ENCODE data around the gene HUS1B.
A peak's percentile ranks its signal among the peaks of the same experiment; 100 is the strongest.
"Not testable (repeated sequence)": the region's sequence is repeated elsewhere in the genome, so short reads cannot be mapped to it uniquely, and the experiment has no call there.

HUS1B gene

DNA sequence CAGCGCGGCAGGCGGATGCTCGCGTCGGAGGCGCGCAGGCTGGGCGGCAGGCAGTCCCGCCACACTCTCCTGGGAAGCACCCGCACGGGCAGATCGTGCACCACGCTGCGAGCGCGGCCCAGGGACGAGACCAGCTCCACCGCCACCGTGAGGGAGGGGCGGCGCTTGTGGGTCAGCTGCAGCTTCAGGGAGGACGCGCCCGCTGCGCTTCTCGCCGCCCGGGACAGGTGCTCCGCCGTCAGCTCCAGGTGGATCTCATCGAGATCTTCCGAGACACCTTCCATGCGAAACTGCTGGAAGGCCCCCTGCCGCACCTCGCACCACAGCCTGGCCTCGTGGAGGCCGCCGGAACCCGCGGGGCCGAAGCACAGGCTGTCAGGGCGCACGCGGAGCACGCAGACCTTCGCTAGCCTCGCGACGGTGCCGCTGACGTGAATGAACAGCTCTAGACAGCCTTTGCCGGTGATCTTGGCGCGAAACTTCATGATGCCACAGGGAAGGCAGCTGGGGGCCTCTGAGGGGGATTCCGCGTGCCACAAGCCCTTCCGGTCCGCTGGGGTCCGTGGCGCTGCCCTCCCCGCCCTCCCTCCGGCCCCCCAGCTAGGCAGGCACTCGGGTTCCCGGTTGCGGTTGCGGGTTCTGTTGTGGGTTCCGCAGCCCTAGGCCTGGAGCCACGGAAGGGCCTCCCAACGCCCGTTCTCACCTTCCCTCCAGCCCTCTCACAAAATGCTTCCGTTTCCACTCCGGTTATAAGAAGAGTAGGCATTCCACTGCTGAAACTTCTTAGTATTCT is at the start of gene HUS1B:
Gene HUS1B, minus strand, starts transcription at position 641 of the 793 bp plus-strand sequence. Its CDS starts 156 bp downstream, at position 485.
- no peak for DNase-seq

DNA sequence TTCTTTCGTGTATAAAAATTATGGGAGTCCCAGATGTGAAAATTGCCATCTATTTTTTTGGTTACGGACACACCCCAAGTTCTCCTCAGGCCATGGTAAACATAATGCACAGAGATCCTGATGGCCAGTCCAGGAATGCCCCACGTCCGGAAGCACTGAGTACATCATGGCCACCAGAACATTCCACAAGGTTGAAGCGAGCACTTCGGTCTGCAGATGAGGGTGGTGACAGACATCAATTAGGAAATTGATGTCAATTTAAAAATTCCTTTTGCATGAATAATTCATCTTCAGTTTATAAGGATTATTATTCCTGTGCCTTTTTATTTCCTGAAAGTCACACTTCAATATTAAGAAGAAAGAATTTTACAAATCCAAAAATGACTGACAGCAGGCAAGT is 49.2 kb upstream of the HUS1B start:
- DNase-seq: no peak

DNA sequence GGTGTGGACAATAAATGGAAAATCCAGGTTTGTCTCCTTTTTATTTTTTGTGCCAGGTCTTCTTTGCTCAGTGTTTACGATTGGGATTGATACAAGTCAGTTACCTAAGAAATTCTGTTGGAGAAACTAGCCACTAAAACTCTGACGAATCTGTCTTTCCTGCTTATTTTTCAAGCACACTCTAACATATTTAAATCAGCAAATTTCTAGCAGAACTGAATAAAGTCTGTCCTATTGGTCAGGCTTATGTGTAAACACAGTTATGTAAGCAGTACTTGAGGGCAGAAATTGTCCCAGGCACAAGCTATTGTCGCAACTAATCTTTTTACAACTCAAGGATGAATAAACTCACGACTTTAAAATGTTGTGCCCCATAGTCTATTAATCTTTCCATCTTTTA is 48.1 kb upstream of the HUS1B start:
- DNase-seq: no peak

DNA sequence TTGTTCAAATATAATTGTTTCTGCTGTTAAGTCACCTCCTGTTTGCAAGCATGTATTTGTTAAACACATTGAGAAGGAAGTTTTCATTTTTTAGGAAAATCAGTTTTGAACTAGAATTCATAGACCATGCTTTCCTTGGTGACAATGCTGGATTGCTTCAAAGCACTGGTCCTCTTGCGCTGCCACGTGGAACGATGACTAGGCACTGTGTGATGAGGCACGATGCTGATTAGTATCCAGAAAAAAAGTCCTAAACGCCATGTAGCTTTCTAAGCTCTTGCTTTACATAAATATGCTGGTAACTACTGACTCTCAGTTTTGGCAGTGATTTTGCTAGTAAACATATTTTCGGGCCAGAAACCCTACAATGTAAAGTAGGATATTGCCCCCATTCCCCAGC is 47.1 kb upstream of the HUS1B start:
- DNase-seq: no peak

DNA sequence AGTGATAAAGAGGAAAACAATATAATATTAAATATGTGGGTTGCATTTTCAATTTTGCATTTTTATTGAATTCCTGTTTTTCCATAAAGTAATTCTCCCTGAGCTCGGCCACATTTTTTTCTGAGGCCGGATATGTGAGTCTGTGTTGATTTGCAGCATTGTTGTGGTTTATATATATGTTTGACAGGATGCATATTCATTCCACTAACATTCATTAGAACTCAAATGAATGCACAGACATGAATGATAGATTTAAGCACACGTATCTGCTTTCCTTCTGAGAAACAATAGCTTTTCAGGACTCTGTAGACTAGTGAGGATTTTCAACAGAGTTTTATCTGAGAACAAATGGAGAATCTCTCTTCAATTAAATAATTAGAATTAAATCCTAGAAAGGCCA is 46.7 kb upstream of the HUS1B start:
- peak; percentile 11 for DNase-seq

DNA sequence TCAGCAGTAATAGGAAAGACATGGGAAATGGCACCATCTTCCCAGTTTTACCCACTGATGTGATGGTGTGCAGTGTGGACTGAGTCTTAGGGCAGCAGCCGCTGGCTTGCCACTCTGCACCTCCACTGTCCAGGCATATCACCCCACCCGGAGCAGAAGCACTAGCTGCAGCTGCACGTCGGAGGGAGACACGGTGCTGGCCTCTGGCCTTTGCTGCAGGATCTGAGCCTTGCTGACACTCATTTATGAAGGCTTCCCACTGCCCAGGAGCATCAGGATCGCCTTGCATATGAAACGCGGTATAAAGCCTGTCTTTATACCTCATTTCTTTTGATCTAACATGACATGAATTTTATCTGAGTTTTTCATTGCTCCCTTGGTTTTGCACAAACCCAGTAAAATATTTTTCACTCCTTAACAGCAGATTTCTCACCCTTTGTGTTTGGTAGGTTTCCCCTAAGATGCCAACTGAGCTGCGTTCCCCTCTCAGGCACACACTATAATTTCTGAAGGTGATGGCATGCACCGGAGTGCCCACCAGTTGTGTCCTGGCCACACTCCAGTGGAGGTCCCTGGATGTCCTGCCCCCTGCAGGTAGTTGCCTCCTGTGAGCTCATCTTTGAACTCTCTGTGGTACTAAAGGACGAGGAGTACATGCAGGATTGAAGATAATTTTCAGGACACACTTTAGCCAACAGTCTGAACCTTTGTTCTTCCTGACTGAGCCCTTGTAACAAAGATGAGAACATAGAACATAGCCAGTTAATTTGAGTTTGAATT is 45.0 kb upstream of the HUS1B start:
- DNase-seq: no peak

DNA sequence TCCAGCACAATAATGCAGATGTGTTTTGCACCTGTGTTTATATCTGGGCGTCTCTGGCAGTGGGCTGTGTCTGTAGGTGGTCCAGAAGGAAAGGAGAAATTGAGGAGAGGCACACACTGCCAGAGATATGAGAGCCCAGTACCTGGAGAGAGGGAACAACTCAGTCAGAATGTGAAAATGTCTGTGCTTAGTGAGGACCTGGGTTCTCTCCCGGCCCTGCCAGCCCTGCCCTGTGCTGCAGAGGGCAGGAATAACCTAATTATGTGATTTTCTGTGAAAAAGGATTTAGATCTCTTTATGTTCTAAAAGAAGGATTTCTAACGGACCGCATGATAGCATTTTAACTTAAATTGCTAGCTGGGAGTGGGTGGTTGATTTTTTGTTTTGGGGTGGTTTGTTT is 44.3 kb upstream of the HUS1B start:
- DNase-seq: no peak

DNA sequence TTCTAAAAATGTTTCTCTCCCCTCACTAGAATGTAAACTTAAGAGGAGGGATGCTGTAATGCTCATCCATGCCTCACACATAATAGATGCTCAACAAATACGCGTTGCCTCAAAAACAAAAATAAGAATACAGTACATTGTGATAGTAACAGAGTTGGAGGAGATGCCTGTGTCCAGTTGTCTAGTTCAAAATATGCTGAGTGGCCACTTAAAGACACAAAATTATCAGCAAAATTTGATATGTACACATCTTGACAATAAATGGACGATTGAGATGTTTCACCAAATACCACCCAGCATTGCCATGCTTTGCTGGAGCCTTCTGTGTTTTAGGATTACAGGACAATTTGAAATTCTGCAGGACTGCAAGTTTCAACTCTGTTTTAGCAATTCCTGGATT is 43.6 kb upstream of the HUS1B start:
- DNase-seq: no peak

DNA sequence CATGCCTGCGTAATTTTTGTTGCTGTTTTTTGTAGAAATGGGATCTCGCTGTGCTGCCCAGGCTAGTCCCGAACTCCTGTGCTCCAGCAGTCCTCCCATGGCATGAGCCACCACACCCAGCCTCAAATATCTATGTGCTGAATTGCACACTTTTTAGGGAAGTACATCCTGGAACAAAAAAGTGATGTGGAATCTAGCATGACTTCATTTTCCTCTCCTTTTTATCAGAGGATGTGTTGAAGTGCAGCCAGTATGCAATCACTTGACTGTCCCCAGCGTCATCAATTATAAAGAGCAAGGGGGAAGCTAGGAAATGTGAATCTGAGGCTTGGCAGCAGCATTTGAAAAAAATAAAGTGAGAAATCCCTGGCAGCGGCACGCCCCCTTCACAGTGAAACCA is 42.4 kb upstream of the HUS1B start:
- DNase-seq: no peak

DNA sequence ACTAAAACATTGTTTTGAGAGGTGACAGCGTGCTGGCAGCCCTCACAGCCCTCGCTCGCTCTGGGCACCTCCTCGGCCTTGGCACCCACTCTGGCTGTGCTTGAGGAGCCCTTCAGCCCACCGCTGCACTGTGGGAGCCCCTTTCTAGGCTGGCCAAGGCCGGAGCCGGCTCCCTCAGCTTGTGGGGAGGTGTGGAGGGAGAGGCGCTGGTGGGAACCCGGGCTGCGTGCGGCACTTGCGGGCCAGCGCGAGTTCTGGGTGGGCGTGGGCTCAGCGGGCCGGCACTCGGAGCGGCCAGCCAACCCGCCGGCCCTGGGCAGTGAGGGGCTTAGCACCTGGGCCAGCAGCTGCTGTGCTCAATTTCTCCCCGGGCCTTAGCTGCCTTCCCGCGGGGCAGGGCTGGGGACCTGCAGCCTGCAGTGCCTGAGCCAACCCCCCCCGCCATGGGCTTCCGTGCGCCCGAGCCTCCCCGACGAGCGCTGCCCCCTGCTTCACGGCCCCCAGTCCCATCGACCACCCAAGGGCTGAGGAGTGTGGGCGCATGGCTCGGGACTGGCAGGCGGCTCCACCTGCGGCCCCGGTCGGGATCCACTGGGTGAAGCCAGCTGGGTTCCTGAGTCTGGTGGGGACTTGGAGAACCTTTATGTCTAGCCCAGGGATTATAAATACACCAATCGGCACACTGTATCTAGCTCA is 37.7 kb upstream of the HUS1B start:
- not testable (repeated sequence) for DNase-seq

DNA sequence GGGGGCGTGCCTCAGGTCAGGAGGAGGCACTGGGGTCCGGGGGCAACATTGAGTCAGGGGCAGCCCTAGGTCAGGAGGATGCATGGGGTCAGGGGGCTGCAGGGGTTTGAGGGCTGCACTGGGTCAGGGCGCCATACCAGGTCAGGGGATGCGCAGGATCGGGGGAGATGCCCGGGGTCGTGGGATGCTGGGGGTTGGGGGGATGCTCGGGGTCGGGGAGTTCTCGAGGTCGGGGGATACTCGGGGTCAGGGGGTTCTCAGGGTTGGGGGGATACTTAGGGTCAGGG is 36.8 kb upstream of the HUS1B start:
- DNase-seq: no peak

DNA sequence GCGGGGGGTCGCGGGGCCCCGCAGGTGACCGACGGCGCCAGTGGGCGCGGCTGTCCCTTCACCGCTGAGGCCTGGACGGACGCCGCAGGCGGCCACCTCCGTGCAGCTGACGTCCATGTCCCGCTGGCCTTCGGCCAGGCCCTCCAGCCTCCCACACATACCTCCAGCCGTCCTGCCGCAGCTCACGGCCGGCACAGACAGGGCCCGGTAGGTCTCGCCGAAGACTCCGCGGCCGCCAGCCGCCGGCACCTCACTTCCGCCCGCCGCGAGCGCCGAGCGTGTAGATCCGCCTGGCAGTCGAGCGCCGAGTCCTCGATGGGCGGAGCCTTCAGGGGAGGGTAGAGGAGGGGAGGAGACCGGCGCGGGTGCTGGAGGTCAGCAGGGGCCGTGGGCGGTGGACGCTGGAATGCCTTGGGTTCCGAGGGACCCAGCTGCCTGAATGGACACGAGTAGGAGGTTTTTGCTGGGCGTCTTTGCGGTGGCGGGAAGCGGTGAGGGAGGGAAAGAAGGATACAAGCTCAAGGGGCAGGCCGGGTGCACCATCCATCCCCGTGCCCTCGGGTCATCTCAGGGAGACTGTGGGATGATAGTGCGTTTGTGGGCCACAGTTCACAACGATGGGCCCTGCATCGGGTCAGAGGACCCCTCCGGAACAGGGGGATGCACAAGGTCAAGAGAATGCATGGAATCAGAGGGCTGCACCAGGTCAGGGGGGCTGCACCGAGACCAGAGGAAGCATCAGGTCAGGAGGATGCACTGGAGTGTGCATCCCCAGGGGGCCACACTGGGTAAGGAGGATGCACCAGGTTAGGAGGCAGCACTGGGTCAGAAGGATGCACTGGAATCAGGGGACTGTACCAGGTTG is 36.2 kb upstream of the HUS1B start, which contains the start of gene EXOC2:
Gene EXOC2, minus strand, starts transcription at position 282 of the 865 bp plus-strand sequence. CDS start 55,321 bp downstream, outside the sequence.
- peak; percentile 93 for DNase-seq

DNA sequence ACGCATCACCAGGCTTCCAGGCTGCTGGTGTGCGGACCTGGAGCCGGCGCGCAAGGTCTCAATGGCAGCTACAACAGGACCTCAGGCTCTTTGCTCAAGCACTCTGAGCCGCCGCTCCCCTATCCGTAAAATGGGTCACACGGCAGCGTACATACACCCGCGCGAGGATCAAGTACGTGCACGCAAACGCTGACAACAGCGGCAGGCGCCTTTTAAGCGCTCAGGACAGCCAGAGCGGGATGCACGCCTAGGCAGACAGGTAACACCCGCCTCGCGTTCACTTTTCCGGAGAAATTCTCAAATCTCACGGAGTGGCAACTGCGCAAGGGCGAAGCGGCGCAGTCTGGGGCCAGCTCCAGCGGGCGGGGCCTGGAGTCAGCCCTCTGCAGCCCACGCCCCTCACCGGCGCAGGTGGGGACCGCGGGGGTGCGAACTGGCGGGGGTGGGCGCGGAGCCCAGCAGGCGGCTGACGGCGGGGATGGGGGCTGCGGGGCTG is 35.5 kb upstream of the HUS1B start:
- peak; percentile 85 for DNase-seq

DNA sequence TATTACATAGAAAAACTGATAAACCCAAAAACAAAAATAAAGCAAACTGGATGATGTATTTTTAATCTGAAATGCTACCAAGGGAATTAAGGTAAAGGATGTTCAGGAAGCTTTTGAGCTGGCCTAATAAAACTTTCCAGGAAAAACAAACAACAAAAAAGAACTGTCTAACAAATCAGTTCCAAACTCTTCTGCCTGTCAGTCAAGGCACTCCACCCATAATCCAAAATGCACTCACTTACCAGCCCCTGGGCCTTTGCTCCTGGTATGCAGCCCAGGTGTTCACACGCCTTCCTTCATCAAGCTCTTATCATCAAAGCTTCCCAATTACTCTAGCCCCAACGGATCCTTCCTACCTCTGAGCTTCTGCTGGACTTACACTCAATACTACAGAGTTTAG is 32.3 kb upstream of the HUS1B start:
- no peak for DNase-seq

DNA sequence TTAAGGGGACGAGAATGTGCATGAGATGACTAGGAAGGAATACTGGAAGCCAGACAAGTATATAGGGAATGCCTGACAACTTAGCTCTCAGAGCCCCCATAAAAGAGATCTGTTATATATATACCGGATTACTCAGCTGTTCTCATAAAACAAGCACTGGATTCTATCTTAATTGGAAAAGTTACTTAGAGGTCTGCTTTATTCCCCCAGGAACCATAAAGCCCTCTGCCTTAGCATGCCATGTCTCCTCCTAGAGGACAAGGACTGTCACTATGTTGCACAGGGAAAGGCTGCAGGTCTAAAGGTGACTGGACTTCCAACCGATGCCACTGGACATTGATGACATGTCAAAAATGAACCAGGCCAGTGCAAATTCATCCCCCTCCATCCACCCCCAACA is 29.6 kb upstream of the HUS1B start:
- DNase-seq: no peak

DNA sequence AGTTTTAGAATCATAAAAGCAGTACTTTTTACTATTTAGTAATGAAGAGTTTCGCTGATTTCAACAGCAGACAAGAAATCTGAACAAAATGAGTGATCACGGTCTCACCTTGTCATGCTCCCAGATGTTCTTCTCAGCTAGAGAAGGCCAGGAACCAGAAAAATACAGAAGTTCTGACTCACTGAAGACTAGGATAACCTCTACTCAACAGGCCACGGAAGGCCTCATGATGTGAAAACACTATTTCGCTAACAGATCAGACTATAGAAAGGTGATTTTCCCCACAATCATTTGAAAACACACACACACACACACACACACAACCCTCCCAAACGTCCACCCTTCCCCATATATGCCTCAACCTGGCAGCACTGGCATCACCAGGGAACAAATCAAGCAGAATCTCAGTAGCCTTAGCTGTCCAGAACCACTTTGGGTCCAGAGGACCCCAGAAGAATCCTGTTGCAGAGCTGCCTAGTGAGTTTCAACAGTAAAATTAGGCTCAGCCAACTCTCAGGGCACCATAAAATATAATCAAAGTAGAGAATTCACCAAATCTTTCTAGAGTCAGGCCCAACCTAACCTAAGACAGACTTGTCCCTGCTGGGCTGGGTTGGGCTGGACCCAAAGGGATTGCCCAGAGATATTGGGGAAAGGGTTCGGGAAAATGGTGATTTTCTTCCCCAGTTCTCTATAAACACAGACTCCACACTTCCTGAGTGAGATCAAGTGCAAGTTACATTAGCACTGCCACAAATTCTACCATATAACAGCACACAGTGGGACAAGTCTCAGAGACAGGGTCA is 28.1 kb upstream of the HUS1B start:
- peak; percentile 87 for DNase-seq

DNA sequence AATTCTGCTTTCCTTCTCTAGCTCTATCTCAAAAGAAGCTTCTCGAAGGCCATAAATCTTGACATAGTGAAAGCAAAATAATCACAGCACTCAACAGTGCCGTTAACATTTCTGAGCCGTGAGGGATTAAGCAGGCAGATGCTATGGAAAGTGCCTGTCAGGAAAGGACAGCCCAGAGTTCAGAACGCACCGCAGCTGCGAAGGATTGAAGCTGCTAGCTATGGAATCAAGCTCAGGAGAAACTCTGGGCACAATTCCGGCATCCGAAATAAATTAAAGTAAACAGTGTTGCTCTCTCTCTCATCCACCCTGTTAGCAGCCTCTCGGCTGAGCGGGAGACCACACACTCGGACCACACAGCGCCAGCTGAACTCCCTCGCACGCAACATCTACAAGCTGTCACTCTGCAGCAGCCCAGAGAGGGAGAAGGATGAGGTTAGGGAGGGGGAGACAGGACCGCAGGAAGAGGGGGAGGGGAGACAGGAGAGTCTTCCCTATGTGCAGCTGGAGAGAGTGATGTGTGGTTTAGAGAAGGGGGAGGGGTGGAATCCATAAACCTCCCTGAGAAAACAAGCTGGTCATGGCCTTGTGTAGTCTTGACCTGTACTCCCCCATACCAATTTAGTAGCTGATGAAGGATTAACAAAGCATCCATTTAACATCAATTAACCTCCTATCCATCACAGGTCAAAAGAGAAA is 27.0 kb upstream of the HUS1B start:
- DNase-seq: peak; percentile 55

DNA sequence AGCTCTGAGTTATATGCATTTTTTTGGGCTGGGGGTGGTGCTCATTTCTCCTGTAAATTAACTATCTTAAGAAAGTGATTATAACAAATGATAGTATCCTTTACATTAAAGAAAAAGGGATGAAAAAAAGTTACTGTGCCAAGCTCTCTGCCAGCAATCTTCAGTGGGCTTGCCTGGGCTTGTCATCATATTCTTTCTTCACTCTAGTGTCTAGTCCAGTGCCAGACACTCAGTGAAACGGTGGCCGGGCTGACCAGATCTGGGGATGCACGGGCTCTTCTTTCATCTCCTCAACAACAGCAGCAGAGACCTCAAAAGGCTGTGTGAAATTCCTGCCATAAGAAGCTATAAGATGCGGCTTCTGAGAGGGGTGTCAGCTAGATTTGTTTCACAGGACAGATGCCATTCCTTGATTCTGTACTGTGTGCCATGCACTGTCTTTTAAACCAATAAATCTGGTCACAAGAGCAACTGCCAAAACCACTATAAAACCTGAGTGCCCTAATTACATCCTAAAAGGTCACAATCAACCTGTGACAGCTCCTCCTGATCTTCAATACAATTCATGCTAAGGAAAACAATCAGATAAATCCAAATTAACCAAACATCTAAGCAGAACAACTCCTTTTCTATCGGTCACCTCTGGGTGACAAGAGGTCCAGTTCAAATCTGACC is 23.9 kb upstream of the HUS1B start:
- DNase-seq: no peak

DNA sequence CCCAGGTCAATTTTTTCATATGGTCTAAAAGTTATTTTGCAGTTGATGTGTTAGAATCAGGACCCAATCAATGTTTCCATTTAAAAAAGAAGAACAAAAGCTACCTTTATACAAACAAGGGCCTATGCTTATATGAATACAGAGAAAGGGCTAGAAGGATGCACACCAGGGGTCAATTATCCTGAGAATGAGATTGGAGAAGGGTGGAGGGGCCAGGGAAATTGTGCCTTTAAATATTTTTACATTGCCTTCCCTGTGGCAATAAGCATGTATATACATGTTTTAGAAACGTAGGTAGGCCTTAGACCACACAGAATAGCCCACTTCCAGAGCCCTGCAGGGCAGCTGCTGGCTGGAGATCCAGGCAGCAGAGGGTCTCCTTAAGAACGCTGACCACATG is 23.4 kb upstream of the HUS1B start:
- no peak for DNase-seq

DNA sequence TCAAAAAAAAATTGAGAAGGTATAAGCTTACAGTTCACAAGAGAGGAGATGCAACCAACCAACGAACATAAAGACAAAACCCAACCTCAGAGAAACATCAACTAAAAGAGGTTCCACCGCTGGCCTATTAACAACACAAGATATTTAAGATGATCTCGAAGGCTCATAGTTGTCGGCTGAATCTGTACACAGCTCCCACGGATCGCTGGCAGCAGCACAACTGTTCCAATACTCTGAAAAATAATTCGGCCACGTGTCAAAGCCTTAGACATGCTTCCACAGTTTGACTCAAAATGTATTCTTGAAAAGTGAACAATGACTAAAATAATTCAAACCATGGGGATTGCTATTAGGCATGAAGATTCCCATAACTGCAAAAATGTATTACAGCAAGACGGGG is 22.4 kb upstream of the HUS1B start:
- no peak for DNase-seq

DNA sequence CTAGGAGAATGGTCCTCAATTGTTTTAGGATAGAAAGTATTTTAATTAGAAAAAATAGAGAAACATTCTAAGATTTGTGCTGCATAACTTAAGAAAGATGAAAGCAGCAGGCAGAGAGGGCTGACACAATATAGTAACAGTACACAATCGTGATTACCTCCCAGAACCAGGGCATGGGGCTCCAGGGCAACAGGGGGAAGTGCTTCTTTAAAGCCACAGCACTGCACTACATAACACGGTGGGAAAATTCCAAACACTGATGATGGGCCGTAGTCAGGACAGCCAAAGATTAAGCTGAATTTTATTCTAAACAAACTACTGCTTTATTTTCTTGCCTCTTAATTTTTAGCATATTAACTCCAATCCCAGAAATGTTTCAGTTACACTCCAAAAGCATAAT is 21.6 kb upstream of the HUS1B start:
- DNase-seq: no peak

Measured in activated CD4-positive, alpha-beta T cell treated with anti-CD3 and anti-CD28 coated beads, Interleukin-2, Interleukin-6, amounts not matched to agents 100 ng/mL and 50 ng/mL, durations not matched to agents 16 hours and 8 hours (primary cell).